Smooth muscle cell (in vitro differentiated cells): Measurements from ENCODE around the gene ATP10A. TPM values are rescaled to one million over a fixed set of nuclear protein-coding genes. Genes with fewer than 3 reads are reported as not detected.

Experiments used
- DNase-seq: peaks from one replicate; lab custom pipeline; 2025; ENCODE audit not compliant: unreplicated experiment; lab: John Stamatoyannopoulos, UW
- H2AFZ ChIP-seq: fragments of 200-600 bp; sonication (generic); 2 replicates; pipeline ENCODE4 v1.6.0; 2016; ENCODE audit warnings: antibody characterized with exemption, low read depth, mild to moderate bottlenecking
- H3F3A ChIP-seq: fragments of 200-600 bp; sonication (generic); 2 replicates; pipeline ENCODE4 v1.6.0; 2017; ENCODE audit warnings: antibody characterized with exemption, low read depth
- H3K27ac ChIP-seq: fragments of 200-600 bp; sonication (generic); 2 replicates; pipeline ENCODE4 v1.5.1; 2016; ENCODE audit warnings: low read depth, mild to moderate bottlenecking
- H3K27me3 ChIP-seq: fragments of 200-600 bp; sonication (generic); 2 replicates; pipeline ENCODE4 v1.6.1; 2016; ENCODE audit warnings: low read depth, mild to moderate bottlenecking
- H3K36me3 ChIP-seq: fragments of 200-600 bp; sonication (generic); 2 replicates; pipeline ENCODE4 v1.5.1; 2016; ENCODE audit warnings: low read depth
- H3K4me1 ChIP-seq: fragments of 200-600 bp; sonication (generic); 2 replicates; pipeline ENCODE4 v1.5.1; 2016; ENCODE audit warnings: low read depth
- H3K4me2 ChIP-seq: fragments of 200-600 bp; sonication (generic); 2 replicates; pipeline ENCODE4 v1.6.0; 2016; ENCODE audit warnings: mild to moderate bottlenecking
- H3K4me3 ChIP-seq: fragments of 200-600 bp; sonication (generic); 2 replicates; pipeline ENCODE4 v1.5.1; 2016; ENCODE audit warnings: mild to moderate bottlenecking
- H3K79me2 ChIP-seq: fragments of 200-600 bp; sonication (generic); 2 replicates; pipeline ENCODE4 v1.6.0; 2016; ENCODE audit warnings: low read depth, mild to moderate bottlenecking
- H3K9ac ChIP-seq: fragments of 200-600 bp; sonication (generic); 2 replicates; pipeline ENCODE4 v1.6.0; 2016; ENCODE audit warnings: low read depth
- H3K9me3 ChIP-seq: fragments of 200-600 bp; sonication (generic); replicated peaks from 2 replicates; pipeline ENCODE4 v1.5.1; 2016; ENCODE audit warnings: low read depth
- H4K20me1 ChIP-seq: fragments of 200-600 bp; sonication (generic); 2 replicates; pipeline ENCODE4 v1.6.0; 2016; ENCODE audit warnings: low read depth
- WGBS: methylation state at CpG from one replicate; pipeline ENCODE4 v1.1.7; 2016; ENCODE audit warnings: low lambda C conversion rate; 5-methylcytosine and 5-hydroxymethylcytosine counted together
- polyA plus RNA-seq: library from polyadenylated mRNA; unstranded; fragments of >200 nt; fragmentation: Nextera tagmentation; extraction: Ambion mirVana; gene quantifications from 2 replicates; pipeline ENCODE4 v1.2.1, GENCODE V29; 2016
- total RNA-seq: library from RNA; depleted of rRNA; stranded (reverse); fragments of >200 nt; gene quantifications from 2 replicates; pipeline ENCODE4 v1.2.3, GENCODE V29; 2014
- TF ChIP-seq, protein P1 (sequence below): fragments of 200-600 bp; sonication (generic); IDR thresholded peaks from 2 replicates; pipeline ENCODE4 v1.5.1; 2017; ENCODE audit warnings: borderline replicate concordance, mild to moderate bottlenecking, antibody characterized with exemption; ENCODE audit not compliant: insufficient read depth, poor library complexity, severe bottlenecking

The ATP10A gene
- total and polyA plus RNA-seq, 2 experiments from 2014 or later = 10.6 to 12.3 TPM

DNA sequence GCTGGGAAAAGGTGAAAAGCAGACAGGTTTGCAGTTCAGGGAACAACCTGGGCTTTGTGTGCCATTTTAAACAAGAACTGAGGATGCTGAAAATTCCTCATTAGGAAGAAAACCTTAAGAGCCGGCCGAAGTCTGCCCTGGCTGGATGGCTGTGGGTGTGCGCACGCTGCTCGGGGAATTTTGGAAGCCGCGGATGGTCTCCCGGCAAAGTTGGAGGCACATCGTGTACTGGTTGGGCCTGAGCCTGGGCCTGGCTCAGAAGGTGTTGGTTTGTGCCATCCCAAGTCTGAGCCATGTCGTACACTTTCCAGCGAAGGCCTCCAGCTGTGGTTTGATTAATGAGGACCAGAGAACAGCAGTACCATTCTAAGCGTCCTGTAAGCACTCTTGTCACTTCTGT is 188.2 kb downstream of the ATP10A start:
- Histone ChIP-seq H3K27me3 (no peaks in the 10 kb centered on the region), H3F3A (peaks cover 12% of the 10 kb centered on the region), H3K27ac (no peak overlapping the region), H3K4me3 (no peak overlapping the region), H3K4me1 (peaks cover 16% of the 10 kb centered on the region), H2AFZ (no peak overlapping the region), H3K9me3 (no peaks in the 10 kb centered on the region), H3K9ac (no peak overlapping the region), H4K20me1 (no peaks in the 10 kb centered on the region), H3K4me2 (no peak overlapping the region), H3K36me3 (no peaks in the 10 kb centered on the region), H3K79me2 (no peaks in the 10 kb centered on the region)
- no peak for DNase-seq
- 92% methylated on average over 12 of the region's 12 CpGs for WGBS
- TF ChIP-seq, protein P1, sequence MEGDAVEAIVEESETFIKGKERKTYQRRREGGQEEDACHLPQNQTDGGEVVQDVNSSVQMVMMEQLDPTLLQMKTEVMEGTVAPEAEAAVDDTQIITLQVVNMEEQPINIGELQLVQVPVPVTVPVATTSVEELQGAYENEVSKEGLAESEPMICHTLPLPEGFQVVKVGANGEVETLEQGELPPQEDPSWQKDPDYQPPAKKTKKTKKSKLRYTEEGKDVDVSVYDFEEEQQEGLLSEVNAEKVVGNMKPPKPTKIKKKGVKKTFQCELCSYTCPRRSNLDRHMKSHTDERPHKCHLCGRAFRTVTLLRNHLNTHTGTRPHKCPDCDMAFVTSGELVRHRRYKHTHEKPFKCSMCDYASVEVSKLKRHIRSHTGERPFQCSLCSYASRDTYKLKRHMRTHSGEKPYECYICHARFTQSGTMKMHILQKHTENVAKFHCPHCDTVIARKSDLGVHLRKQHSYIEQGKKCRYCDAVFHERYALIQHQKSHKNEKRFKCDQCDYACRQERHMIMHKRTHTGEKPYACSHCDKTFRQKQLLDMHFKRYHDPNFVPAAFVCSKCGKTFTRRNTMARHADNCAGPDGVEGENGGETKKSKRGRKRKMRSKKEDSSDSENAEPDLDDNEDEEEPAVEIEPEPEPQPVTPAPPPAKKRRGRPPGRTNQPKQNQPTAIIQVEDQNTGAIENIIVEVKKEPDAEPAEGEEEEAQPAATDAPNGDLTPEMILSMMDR = no peak

DNA sequence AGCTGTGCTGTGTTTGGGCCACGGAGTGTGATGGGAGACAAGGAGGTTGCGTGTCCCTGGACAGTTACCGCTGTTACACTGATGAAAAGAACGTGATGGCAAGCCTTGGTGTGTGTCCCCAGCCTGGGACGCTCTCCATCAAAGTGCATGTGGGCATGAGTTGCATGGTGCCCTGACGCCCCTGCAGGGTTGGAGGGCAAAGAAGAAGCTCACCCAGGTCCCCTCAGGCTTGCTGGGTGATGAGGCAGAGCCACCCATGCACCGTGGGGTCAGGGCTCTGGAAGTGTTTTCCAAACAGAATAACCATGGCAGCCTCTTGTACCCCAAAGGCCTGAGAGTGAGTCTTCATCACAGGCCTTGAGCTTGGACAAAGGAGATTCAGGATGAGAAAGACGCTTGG is 189.2 kb downstream of the ATP10A start:
- Histone ChIP-seq H3K79me2 (no peaks in the 10 kb centered on the region), H3K27ac (no peak overlapping the region), H4K20me1 (no peaks in the 10 kb centered on the region), H3K9me3 (no peaks in the 10 kb centered on the region), H3K4me2 (no peak overlapping the region), H3K4me3 (no peak overlapping the region), H3K9ac (no peak overlapping the region), H3K27me3 (no peaks in the 10 kb centered on the region), H3K36me3 (no peaks in the 10 kb centered on the region), H3K4me1 (peaks cover 23% of the 10 kb centered on the region), H3F3A (peaks cover 18% of the 10 kb centered on the region), H2AFZ (no peak overlapping the region)
- 97% methylated on average over 8 of the region's 8 CpGs for WGBS
- TF ChIP-seq, protein P1 = no peak
- no peak for DNase-seq

DNA sequence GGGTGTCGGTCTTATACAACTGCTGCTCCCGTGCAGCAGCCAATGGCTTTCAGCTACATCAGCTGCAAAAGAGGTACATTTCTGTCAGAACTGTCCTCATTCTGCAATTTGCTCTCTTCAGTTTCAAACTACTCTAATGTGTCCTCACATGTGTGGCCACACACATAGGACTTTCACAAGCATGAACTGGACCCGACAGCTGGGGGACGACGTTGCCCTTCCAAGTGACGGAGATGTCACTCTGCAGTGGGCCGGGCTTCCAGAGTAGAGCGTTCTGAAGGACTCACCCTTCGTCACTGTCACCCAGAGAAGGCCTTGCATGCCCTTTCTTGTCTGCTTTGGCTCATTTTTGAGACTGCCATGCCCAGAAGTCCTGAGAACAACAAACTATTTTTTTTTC is 189.8 kb downstream of the ATP10A start:
- H3K9me3 ChIP-seq = no peaks in the 10 kb centered on the region
- DNase-seq = no peak

DNA sequence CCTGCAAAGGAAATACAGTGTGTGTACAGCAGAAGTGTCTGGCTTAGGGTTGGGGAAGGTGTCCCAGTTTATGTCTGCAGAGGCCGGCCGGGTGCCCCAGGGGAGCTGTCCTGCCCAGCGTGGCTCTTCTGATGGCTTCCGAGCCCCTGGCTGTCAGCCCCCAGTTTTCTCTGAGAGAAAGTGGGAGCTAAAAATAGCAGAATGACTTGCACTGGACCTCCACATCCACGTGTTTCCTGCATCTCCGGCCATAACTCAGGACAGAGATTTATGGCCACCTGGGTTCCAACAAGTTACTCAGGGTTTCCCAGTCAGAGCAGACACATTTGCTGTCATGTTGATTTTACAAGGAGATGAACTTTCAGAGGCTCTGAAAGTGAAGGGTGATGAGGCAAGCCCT is 192.0 kb downstream of the ATP10A start:
- H3K9ac ChIP-seq = peak overlapping the region; percentile 7
- H3K4me2 ChIP-seq = peak overlapping the region; percentile 85
- H3K79me2 ChIP-seq = no peaks in the 10 kb centered on the region
- H3K27me3 ChIP-seq = no peaks in the 10 kb centered on the region
- no peak for DNase-seq
- H4K20me1 ChIP-seq = no peaks in the 10 kb centered on the region
- peaks cover 23% of the 10 kb centered on the region for H3F3A ChIP-seq
- H2AFZ ChIP-seq = no peak overlapping the region
- H3K4me1 ChIP-seq = peaks cover 28% of the 10 kb centered on the region
- TF ChIP-seq, protein P1 = no peak
- H3K4me3 ChIP-seq = no peak overlapping the region
- H3K36me3 ChIP-seq = no peaks in the 10 kb centered on the region
- no peaks in the 10 kb centered on the region for H3K9me3 ChIP-seq
- peak overlapping the region; percentile 72 for H3K27ac ChIP-seq
- WGBS = 10% methylated on average over 6 of the region's 6 CpGs

More for the DNA sequence above, 189.8 kb downstream of the ATP10A start:
- Histone ChIP-seq H3K4me3 (no peak overlapping the region), H3K4me2 (no peak overlapping the region), H3K79me2 (no peaks in the 10 kb centered on the region), H4K20me1 (no peaks in the 10 kb centered on the region), H3K27ac (no peak overlapping the region), H3F3A (peaks cover 23% of the 10 kb centered on the region), H3K4me1 (peaks cover 28% of the 10 kb centered on the region), H2AFZ (no peak overlapping the region), H3K36me3 (no peaks in the 10 kb centered on the region), H3K27me3 (no peaks in the 10 kb centered on the region), H3K9ac (no peak overlapping the region)
- TF ChIP-seq, protein P1 = no peak
- 87% methylated on average over 9 of the region's 9 CpGs for WGBS
